Smooth muscle cell (in vitro differentiated cells): ENCODE measurements around the gene SPTBN4. TPM values are rescaled to one million over a fixed set of nuclear protein-coding genes. Genes with fewer than 3 reads are reported as not detected.
A peak's percentile ranks its signal among the peaks of the same experiment; 100 is the strongest.

Source experiments
- DNase-seq: peaks from one replicate; lab custom pipeline; 2025; ENCODE audit not compliant: unreplicated experiment; lab: John Stamatoyannopoulos, UW
- H2AFZ ChIP-seq: fragments of 200-600 bp; sonication (generic); 2 replicates; pipeline ENCODE4 v1.6.0; 2016; ENCODE audit warnings: antibody characterized with exemption, low read depth, mild to moderate bottlenecking
- H3F3A ChIP-seq: fragments of 200-600 bp; sonication (generic); 2 replicates; pipeline ENCODE4 v1.6.0; 2017; ENCODE audit warnings: antibody characterized with exemption, low read depth
- H3K27ac ChIP-seq: fragments of 200-600 bp; sonication (generic); 2 replicates; pipeline ENCODE4 v1.5.1; 2016; ENCODE audit warnings: low read depth, mild to moderate bottlenecking
- H3K27me3 ChIP-seq: fragments of 200-600 bp; sonication (generic); 2 replicates; pipeline ENCODE4 v1.6.1; 2016; ENCODE audit warnings: low read depth, mild to moderate bottlenecking
- H3K36me3 ChIP-seq: fragments of 200-600 bp; sonication (generic); 2 replicates; pipeline ENCODE4 v1.5.1; 2016; ENCODE audit warnings: low read depth
- H3K4me1 ChIP-seq: fragments of 200-600 bp; sonication (generic); 2 replicates; pipeline ENCODE4 v1.5.1; 2016; ENCODE audit warnings: low read depth
- H3K4me2 ChIP-seq: fragments of 200-600 bp; sonication (generic); 2 replicates; pipeline ENCODE4 v1.6.0; 2016; ENCODE audit warnings: mild to moderate bottlenecking
- H3K4me3 ChIP-seq: fragments of 200-600 bp; sonication (generic); 2 replicates; pipeline ENCODE4 v1.5.1; 2016; ENCODE audit warnings: mild to moderate bottlenecking
- H3K79me2 ChIP-seq: fragments of 200-600 bp; sonication (generic); 2 replicates; pipeline ENCODE4 v1.6.0; 2016; ENCODE audit warnings: low read depth, mild to moderate bottlenecking
- H3K9ac ChIP-seq: fragments of 200-600 bp; sonication (generic); 2 replicates; pipeline ENCODE4 v1.6.0; 2016; ENCODE audit warnings: low read depth
- H3K9me3 ChIP-seq: fragments of 200-600 bp; sonication (generic); replicated peaks from 2 replicates; pipeline ENCODE4 v1.5.1; 2016; ENCODE audit warnings: low read depth
- H4K20me1 ChIP-seq: fragments of 200-600 bp; sonication (generic); 2 replicates; pipeline ENCODE4 v1.6.0; 2016; ENCODE audit warnings: low read depth
- WGBS: methylation state at CpG from one replicate; pipeline ENCODE4 v1.1.7; 2016; ENCODE audit warnings: low lambda C conversion rate; 5-methylcytosine and 5-hydroxymethylcytosine counted together
- polyA plus RNA-seq: library from polyadenylated mRNA; unstranded; fragments of >200 nt; fragmentation: Nextera tagmentation; extraction: Ambion mirVana; gene quantifications from 2 replicates; pipeline ENCODE4 v1.2.1, GENCODE V29; 2016
- total RNA-seq: library from RNA; depleted of rRNA; stranded (reverse); fragments of >200 nt; gene quantifications from 2 replicates; pipeline ENCODE4 v1.2.3, GENCODE V29; 2014
- TF ChIP-seq, protein P1 (sequence below): fragments of 200-600 bp; sonication (generic); IDR thresholded peaks from 2 replicates; pipeline ENCODE4 v1.5.1; 2017; ENCODE audit warnings: borderline replicate concordance, mild to moderate bottlenecking, antibody characterized with exemption; ENCODE audit not compliant: insufficient read depth, poor library complexity, severe bottlenecking

The SPTBN4 gene
- total and polyA plus RNA-seq, 2 experiments from 2014 or later = 1.0 to 1.2 TPM

DNA sequence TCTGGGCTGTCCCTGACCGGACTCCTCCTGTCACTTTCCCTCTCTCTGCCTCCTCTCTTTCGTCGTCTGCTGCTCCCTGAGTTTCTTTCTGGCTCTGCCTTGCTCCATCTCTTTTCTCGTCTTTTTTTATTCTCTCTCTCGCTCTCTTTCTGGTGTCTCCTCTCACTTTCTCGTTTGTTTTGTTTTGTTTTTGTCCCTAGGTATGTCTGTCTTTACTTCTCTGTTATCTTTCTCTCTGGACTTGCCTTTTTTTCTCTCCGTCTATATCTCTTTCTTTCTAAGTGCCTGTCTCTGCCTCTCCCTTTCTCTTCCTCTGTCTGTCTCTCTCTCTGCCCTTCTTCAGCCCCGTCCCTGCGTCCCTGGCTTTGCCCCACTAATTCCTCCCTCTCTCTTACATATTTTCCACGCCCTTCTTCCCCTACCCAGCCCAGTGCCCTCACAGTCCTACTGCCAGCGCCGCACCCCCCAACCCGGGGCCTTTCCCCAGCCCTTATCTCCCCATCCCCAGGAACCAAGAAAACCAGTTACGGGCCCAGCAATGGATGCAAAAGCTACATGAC, 61.8 kb downstream of the SPTBN4 start:
- Histone ChIP-seq H3K27ac (no peak overlapping the region), H3K9me3 (no peaks in the 10 kb centered on the region), H3K4me2 (no peak overlapping the region), H3K79me2 (no peaks in the 10 kb centered on the region), H3K36me3 (no peaks in the 10 kb centered on the region), H3K9ac (no peak overlapping the region), H3F3A (no peaks in the 10 kb centered on the region), H2AFZ (peak overlapping the region; percentile 37), H4K20me1 (no peaks in the 10 kb centered on the region), H3K4me3 (no peak overlapping the region), H3K4me1 (no peaks in the 10 kb centered on the region), H3K27me3 (no peaks in the 10 kb centered on the region)
- DNase-seq = no peak
- 69% methylated on average over 13 of the region's 14 CpGs for WGBS
- TF ChIP-seq, protein P1, sequence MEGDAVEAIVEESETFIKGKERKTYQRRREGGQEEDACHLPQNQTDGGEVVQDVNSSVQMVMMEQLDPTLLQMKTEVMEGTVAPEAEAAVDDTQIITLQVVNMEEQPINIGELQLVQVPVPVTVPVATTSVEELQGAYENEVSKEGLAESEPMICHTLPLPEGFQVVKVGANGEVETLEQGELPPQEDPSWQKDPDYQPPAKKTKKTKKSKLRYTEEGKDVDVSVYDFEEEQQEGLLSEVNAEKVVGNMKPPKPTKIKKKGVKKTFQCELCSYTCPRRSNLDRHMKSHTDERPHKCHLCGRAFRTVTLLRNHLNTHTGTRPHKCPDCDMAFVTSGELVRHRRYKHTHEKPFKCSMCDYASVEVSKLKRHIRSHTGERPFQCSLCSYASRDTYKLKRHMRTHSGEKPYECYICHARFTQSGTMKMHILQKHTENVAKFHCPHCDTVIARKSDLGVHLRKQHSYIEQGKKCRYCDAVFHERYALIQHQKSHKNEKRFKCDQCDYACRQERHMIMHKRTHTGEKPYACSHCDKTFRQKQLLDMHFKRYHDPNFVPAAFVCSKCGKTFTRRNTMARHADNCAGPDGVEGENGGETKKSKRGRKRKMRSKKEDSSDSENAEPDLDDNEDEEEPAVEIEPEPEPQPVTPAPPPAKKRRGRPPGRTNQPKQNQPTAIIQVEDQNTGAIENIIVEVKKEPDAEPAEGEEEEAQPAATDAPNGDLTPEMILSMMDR = no peak

DNA sequence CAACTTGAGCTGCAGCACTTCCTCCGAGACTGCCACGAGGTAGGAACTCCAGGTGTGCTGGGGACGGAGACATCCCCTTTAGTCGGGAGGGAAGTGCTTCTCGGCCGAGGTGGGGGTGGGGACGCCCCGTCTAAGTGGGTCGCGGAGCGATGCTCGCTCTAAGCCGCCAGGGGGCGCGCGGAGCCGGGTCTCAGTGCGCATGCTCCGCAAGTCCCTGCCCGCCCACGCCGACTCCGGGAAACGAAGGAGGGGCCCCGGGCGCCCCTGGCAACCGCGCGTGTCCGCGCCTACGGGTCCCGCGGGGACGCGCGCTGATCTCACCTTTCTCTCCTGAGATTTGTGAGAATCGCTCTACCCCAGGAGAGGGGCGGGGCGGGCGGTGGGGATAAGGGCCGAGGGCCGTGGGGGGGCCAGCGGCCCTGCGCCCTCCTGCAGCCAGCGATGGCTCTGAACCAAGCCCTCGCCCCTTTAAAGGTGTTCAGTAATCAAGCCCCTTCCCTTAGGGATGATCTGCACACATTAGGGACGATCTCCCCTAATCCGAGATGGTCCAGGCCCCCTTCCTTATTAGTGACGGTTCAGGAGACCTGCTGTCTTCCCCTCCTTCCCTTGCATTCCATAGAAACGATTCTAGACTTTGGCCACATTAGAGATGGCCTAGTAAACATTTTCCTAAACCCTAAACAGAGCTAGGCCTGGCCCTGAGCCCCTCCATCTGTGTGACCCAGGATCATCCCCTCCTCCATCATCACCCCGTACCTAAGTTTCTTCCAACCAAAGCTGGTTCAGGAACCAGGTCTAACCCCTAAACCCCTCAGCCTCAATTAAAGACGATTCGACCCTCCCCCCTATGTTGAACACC, 62.5 kb downstream of the SPTBN4 start:
- peak; percentile 53 for DNase-seq
- Histone ChIP-seq H3K27ac (no peak overlapping the region), H3K9ac (no peak overlapping the region), H3K27me3 (no peaks in the 10 kb centered on the region), H2AFZ (peak overlapping the region; percentile 75), H3K9me3 (no peaks in the 10 kb centered on the region), H3K4me1 (no peaks in the 10 kb centered on the region), H3K36me3 (no peaks in the 10 kb centered on the region), H3F3A (no peaks in the 10 kb centered on the region), H3K4me3 (peak overlapping the region; percentile 59), H4K20me1 (no peaks in the 10 kb centered on the region), H3K79me2 (no peaks in the 10 kb centered on the region), H3K4me2 (peak overlapping the region; percentile 89)
- TF ChIP-seq, protein P1 = peak; percentile 97
- WGBS = 7% methylated on average over 46 of the region's 54 CpGs

DNA sequence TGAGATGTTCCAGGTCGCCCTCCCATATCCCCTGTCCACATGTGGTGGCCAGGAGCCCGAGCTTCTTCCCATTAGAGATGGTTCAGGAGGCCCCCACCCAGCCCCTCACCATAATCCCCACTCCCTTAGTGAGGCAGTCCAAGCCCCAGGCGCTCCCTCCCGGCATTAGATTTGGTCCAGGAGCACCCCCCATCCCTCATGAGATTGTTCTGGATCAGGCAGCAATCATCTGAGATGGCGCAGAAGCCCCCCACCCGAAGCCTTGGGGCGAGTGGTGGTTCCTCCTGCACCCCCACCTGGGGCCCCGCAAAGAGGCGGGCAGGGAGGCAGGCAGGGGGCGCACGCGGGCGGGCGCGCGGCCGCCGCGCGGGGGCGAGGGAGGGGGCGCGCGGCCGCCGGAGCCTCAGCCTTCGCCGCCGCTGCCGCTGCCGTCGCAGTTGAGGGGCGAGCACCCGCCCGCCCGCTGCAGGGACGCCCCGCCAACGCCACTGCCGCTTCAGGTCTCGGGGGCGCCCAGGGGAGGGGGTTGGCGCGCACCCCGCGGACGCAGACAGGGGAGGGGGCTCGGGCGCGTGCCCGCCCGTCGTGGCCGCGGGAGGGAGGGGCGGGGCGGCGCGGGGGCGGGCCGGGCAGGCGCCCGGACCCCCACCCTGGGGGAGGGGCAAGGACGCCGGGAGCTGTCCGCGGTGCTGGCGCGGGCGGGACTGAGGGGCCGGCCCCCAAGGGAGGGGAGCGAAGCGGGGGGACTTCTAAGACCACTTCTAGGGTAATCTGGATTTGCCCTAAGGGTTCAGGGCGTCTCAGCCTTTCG, 63.5 kb downstream of the SPTBN4 start:
- H3K4me3 ChIP-seq = peak overlapping the region; percentile 8
- H3K9me3 ChIP-seq = no peaks in the 10 kb centered on the region
- H3K4me2 ChIP-seq = peak overlapping the region; percentile 89
- DNase-seq = no peak
- TF ChIP-seq, protein P1 = peak; percentile 15
- H2AFZ ChIP-seq = no peak overlapping the region
- H3K79me2 ChIP-seq = no peaks in the 10 kb centered on the region
- no peaks in the 10 kb centered on the region for H3K4me1 ChIP-seq
- H3K9ac ChIP-seq = no peak overlapping the region
- H3F3A ChIP-seq = no peaks in the 10 kb centered on the region
- H3K36me3 ChIP-seq = no peaks in the 10 kb centered on the region
- H3K27me3 ChIP-seq = no peaks in the 10 kb centered on the region
- H4K20me1 ChIP-seq = no peaks in the 10 kb centered on the region
- 8% methylated on average over 16 of the region's 75 CpGs for WGBS
- no peak overlapping the region for H3K27ac ChIP-seq
